GM13977 (cell line): ENCODE data around the gene SEPTIN10.

Experiments used
- DNase-seq: peaks from one replicate; pipeline ENCODE4 v3.0.0; 2012; ENCODE audit warnings: low spot score
- in situ Hi-C: fragments of 300-500 bp; cut with MboI; formaldehyde crosslinking; loops from one replicate; pipeline ENCODE4 v1.12.0; 2022; ENCODE audit warnings: low sequenced_read_pairs, low pct_unique_long_range_greater_than_20kb, mixed read lengths, inconsistent platforms; ENCODE audit not compliant: unreplicated experiment
- TF ChIP-seq, protein P1 (sequence below): IDR thresholded peaks from 2 replicates; pipeline ENCODE4 v1.5.1; 2012; ENCODE audit warnings: mild to moderate bottlenecking, control low read depth; ENCODE audit not compliant: insufficient read depth; ENCODE audit errors: extremely low read depth, missing control alignments

SEPTIN10 gene

GRCh38 chr2:109563980-109564550, 49.7 kb downstream of the SEPTIN10 start:
- TF ChIP-seq, protein P1, sequence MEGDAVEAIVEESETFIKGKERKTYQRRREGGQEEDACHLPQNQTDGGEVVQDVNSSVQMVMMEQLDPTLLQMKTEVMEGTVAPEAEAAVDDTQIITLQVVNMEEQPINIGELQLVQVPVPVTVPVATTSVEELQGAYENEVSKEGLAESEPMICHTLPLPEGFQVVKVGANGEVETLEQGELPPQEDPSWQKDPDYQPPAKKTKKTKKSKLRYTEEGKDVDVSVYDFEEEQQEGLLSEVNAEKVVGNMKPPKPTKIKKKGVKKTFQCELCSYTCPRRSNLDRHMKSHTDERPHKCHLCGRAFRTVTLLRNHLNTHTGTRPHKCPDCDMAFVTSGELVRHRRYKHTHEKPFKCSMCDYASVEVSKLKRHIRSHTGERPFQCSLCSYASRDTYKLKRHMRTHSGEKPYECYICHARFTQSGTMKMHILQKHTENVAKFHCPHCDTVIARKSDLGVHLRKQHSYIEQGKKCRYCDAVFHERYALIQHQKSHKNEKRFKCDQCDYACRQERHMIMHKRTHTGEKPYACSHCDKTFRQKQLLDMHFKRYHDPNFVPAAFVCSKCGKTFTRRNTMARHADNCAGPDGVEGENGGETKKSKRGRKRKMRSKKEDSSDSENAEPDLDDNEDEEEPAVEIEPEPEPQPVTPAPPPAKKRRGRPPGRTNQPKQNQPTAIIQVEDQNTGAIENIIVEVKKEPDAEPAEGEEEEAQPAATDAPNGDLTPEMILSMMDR, result no peak
- no peak for DNase-seq
- in situ Hi-C loops, result no loop called here

- TF ChIP-seq, protein P1, result no peak
- DNase-seq, result no peak
- in situ Hi-C loops, result no loop called here
Measured at GRCh38 chr2:109563288-109563687, 50.5 kb downstream of the SEPTIN10 start.

GRCh38 chr2:109562421-109562820, 51.3 kb downstream of the SEPTIN10 start:
- in situ Hi-C loops, result no loop called here
- DNase-seq, result no peak
- TF ChIP-seq, protein P1, result no peak

DNA sequence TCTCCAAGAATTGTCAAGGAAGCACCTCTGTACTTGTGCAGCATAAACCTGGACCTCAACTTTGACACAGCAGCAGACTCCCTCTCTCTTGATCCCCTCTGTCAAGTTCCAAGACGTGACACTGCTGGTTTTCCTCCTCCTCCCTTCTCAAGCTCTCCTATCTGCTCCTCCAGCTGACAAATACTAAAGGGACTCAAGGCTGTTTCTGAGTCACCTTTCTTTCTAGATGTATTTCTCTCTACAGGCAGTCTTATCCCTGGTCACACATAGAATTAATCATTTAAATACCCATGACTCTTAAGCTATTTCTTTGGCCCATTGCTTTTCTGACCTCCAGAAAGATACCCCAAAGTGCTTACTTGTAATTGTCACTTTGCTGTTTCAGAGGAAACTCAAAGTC, 53.5 kb downstream of the SEPTIN10 start:
- no peak for DNase-seq
- in situ Hi-C loops, result no loop called here
- TF ChIP-seq, protein P1, result no peak

DNA sequence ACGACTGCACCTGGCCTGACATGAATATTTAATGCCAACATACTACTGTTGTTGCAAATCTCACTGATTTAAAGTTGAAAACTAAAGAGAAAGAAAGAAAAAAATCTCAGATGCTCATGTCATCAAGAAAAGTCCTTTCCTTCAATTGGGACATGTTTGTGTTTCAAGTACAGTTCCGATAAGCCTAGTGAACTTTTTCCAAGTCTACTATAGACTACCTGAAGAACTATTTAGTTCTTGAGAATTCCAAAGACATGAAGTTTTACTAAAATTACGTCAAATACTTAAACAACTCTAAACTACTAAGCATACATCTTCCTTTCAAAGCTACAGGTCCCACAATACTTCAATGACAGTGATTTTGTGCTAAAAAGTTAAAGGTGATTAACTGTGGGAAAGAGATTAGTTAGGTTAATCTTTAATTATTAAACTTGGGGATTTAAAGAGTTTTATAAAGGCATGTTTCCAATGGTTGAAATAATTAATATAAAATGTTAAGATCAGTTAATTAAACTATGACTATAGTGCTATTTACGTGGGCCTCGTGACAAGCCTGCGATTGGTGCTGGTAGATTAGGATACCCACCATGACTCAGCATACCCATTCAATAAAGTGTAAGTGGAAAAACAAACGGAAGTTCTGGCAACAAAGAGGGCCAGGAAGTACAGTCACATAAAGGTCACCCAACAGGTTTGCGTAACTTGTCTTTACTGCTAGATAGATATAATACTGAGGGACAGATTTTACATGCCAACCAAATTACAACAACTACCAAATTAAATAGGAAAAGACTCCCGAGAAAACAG, 55.5 kb downstream of the SEPTIN10 start:
- in situ Hi-C loops, result no loop called here

GRCh38 chr2:109557309-109557708, 56.5 kb downstream of the SEPTIN10 start:
- no peak for DNase-seq
- in situ Hi-C loops, result no loop called here
- TF ChIP-seq, protein P1, result no peak

More for the DNA sequence above, 55.5 kb downstream of the SEPTIN10 start:
- TF ChIP-seq, protein P1, result no peak
- DNase-seq, result no peak
